Stimulated activated CD4-positive, alpha-beta T cell treated with anti-CD3 and anti-CD28 coated beads, Interleukin-15, amount 100 ng/mL, for 48 hours (primary cell): ENCODE data around the gene TRAP1.

Experiments used
- DNase-seq, 2 donors: peaks; one replicate each; pipeline ENCODE4 v3.0.0-alpha.2; 2020; ENCODE audit warnings: low read depth in 2 of 2

The TRAP1 gene

DNA sequence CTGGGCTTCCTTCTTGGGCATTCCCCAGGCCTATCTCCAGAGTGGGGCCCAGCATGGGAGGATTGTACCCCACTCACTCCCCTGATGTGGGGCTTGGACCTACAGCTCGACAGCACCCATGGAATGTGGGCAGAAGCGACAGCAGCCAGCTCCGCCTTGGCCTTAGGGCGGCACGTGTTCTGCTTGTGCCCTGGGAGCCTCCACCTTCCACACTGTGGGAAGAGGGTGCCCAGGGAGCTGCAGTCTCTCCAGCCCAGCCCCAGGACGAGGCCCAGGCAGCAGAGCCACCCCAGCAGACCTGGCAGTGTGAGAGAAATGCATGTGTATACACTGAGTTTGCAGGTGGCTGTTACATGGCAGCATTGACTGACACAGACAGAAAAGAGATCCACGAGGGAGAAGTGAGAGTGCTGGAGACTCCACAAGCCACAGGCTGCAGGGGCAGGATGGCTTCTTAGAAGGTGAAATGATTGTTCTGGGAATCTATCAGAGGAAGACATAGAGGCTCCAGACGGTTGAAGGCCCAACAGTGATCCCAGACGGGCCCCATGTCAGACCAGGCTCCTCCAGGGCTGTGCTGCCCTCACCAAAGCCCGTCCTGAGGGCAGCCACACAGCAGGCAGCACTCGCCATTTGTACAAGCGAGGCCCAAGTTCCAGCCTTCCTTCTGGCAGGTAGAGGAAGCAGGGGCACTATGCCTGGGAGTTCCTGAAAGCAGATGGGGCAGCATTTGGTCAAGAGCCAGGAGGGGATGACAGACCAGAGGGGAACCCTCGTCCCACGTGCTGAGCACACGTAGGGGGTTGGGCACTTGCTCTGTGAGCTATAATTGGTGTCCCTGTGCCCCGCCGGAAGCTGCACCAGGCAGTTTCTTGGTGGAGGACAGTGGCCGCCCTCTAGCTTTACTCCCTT, 65.6 kb downstream of the TRAP1 start:
- DNase-seq = no peak

DNA sequence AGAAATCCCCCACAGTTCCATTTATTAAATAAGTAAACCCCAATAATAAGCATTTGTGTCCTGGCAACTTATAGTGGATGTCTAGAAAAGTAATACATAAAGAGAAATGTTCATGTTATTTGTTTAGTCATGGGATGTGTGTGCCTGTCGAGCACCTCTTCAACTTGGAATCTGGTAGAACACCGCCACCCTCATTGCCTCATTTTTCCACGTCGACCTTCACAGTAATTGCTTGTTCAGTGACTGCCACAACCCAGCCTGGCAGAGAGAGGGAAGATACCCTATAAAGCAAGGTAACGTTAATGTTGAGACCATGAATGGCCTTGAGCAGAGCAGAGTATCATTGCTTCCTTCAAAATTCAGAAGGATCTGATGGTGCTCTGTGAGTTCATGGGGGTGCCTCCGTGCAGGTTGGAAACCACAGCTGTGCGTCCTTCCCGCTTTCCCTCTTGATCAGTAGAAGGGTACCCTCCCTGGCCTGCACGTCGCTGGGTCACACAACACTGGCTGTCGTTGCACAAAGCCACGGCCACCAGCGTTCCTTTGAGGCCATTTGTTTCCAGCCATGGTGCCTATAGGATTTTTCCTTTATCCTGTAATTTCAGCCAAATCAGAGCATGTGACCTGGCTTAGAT, 66.6 kb downstream of the TRAP1 start:
- no peak for DNase-seq

GRCh38 chr16:3646348-3646920, 70.9 kb downstream of the TRAP1 start:
- no peak for DNase-seq

GRCh38 chr16:3645504-3646347, 71.6 kb downstream of the TRAP1 start:
- DNase-seq = no peak

- no peak for DNase-seq
Measured at GRCh38 chr16:3645108-3645503, 72.2 kb downstream of the TRAP1 start.

DNA sequence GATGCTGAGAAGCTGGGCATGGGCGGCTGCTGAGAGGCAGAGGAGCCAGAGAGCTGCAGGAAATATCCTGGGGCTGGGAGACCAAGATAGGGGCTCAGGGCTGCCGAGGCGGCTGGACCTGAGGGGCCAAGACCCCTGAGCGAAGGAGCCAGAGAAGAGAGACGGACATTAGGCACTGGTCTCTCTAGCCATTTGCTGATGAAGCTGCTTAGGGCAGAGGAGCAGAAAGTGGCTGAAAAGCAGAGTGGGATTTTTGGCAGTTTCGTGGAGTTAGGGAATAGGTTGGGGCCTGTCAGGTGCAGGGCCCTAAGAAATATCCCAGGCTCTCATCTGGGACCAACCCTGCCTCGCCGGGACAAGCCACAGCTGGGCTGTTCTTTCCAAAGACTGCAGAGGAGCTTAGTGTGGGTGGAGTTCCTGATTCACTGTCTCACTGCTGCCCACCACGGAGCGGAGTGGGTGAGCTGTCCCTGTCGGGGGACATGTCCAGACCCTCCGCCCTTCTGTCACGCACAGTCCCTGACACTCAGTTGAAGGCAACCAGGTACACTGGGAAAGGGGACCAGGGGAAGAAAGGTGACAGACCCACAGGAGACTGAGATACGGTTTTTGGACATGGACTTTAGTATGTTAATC, 74.1 kb downstream of the TRAP1 start:
- no peak for DNase-seq

GRCh38 chr16:3642397-3643094, 74.8 kb downstream of the TRAP1 start:
- DNase-seq = no peak

GRCh38 chr16:3641801-3642396, 75.4 kb downstream of the TRAP1 start:
- no peak for DNase-seq

GRCh38 chr16:3640632-3641501, 76.5 kb downstream of the TRAP1 start:
- no peak for DNase-seq

- DNase-seq = no peak
Measured at GRCh38 chr16:3640207-3640606, 77.1 kb downstream of the TRAP1 start.

- DNase-seq = no peak
Measured at GRCh38 chr16:3638916-3639644, 78.2 kb downstream of the TRAP1 start.

DNA sequence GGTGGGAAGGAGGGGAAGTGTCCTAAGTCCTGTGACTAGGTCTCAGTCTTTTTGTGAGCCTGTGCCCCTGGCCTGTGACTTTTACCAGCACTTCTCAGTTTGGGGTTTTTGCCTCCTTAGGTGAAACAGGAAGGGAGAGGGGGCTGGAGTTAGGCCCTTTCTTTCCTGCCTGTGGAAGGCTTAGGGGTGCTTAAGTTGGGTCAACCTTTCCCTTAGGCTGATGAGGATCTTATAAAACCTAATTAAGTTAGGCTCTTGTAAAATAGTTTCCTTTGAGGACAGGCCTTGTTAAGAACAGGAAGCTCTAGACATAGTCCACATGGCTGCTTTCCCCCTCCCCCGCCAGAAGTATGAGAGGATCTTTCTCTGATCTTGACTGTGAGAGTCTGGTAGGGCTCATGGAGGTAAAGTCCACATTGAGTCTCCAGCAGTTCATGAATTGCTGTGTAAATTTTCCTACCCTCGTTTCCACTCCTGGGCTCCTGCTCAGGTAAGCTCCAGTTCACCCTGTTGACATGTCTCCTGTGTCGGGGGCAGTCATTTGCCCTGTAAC, 79.9 kb downstream of the TRAP1 start:
- DNase-seq = peak in 1 of 2 donors; percentile 11

- no peak for DNase-seq
Measured at GRCh38 chr16:3625911-3626732, 91.2 kb downstream of the TRAP1 start.

DNA sequence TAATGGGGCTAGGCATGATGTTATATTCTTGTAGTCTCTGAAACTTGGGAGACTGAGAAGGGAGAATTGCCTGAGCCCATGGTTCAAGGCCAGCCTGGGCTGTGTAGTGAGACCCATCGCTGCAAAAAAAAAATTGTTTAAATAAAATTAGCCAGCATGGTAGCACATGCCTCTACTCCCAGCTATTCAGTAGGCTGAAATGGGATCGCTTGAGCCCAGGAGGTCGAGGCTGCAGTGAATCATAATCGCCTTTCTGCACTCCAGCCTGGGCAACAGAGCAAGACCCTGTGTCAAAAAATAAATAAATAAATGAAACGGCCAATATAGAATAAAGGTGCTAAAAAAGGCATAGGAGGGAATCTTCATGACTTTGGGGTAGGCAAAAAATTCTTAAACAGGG, 92.0 kb downstream of the TRAP1 start:
- DNase-seq = no peak

GRCh38 chr16:3623642-3624041, 93.7 kb downstream of the TRAP1 start:
- DNase-seq = no peak

- DNase-seq = no peak
Measured at GRCh38 chr16:3618769-3619141, 98.6 kb downstream of the TRAP1 start.
